GM19043 (cell line): ENCODE results near the gene TACR2.
"Not testable (repeated sequence)": the region's sequence is repeated elsewhere in the genome, so short reads cannot be mapped to it uniquely, and the experiment has no call there.

Source experiments
- ATAC-seq: cut with Tn5 transposase; IDR thresholded peaks from one replicate; pipeline ENCODE4 v1.9.1; 2021; ENCODE audit warnings: low read depth; ENCODE audit not compliant: unreplicated experiment

The TACR2 gene

DNA sequence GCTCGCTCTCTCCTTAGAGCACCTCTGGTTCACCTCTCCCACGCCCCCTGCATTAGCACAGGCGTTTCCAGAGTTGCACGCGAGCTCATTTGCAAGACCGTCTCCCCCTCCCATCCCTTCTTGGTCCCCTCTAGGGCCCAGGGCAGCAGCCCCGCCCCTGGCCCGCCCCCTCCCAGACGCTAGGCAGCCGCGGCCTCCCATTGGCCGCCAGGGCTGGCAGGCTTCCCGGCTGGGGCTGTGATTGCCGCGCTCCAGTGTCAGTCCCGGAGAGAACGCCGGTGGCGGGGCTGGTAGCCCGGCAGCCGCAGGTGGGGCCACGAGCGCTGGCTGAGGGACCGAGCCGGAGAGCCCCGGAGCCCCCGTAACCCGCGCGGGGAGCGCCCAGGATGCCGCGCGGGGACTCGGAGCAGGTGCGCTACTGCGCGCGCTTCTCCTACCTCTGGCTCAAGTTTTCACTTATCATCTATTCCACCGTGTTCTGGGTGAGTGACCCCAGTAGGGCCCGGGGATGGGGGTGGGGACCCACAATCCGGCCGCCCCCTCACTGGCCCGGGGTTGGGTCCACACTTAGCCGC is 34.6 kb upstream of the TACR2 start, which contains the start of gene TSPAN15:
TSS of gene TSPAN15 (plus strand) at position 257 of the 575 bp plus-strand sequence. CDS start at position 387, 130 bp downstream.
- peak; percentile 74 for ATAC-seq

DNA sequence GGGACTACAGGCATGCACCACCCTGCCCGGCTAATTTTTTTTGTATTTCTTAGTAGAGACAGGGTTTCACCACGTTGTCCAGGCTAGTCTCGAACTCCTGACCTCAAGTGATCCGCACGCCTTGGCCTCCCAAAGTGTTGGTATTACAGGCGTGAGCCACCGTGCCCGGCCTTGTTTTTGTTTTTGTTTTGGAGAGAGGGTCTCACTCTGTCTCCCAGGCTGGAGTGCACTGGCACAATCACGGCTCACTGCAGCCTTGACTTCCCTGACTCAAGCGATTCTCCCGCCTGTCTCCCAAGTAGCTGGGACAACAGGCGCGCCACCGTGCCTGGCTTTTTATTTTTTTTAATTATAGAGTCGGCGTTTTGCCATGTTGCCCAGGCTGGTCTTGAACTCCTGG is 33.7 kb upstream of the TACR2 start:
- ATAC-seq, result not testable (repeated sequence)

DNA sequence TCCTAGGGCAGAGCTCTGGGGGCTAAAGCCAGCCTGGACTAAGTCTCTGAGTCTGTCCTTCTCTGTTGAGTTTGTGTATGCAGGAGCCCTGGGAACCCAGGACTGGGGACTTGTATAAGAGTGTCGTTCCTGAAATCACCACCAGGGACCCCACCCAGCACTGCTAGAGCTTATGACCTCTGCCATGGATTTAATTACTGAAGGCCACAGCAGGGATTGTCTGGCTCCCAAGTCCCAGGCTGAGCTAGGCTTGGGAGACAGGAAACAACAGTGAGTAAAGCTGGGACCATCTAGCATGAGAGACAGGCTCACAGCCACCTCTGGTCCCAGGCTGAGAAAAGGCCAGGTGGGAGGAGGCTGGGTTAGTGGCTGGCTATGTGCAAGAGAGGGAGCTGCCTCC is 33.1 kb upstream of the TACR2 start:
- ATAC-seq, result no peak

DNA sequence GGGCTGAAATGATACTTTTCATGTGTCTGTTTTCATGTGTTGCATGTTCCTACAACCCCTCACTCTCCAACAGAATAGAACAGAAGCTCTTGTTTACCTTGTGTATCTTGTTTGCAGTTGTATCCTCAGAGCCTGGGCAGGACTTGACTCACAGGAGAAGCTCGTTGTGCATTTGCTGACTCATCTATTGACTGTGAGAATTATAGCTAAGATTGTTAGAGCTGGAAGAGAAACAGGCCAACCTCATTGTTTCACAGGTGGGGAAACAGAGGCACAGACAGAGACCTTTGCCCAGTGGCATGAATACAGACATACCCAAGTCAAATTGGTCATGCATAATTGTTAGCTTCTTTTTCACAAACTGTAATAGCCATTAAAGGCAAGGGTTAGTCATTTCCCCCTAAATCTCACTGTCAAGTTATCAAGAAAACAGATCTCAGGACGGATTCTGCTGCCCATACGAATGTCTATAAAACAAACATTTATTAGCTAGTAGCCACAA is 30.0 kb upstream of the TACR2 start:
- no peak for ATAC-seq

DNA sequence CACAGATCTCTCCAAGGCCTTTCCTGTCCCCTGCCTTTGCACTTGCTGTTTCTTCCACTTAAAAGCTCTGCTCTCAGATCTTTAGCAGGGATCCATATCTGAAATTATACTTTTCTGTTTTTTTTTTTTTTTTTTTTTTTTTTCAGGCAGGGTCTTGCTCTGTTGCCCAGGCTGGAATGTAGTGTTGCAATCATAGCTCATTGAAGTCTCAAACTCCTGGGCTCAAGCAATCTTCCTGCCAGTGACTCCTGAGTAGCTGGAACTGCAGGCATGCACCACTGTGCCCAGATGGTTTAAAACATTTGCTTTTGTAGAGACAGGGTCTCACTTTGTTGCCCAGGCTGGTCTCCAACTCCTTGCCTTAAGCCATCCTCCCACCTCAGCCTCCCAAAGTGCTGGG is 29.5 kb upstream of the TACR2 start:
- no peak for ATAC-seq

DNA sequence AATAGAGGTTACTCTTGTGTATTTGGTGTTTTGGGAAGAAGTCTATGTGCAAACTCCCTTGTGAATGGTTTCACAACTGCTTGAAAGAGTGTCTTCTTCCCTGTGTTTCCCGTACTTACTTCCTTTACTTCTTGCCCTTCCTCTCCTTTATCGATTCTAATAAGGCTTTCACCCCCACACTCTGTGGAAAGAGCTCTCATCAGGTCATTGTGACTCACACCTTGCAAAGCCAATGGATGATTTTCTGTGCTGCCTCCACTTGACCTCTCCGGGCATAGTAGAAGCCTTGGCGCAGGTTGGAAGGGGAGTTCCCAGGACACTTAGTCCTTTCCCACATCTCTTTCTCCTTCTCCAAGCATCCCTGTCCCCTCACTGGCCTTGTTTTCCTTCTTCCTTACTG is 28.3 kb upstream of the TACR2 start:
- ATAC-seq, result no peak

DNA sequence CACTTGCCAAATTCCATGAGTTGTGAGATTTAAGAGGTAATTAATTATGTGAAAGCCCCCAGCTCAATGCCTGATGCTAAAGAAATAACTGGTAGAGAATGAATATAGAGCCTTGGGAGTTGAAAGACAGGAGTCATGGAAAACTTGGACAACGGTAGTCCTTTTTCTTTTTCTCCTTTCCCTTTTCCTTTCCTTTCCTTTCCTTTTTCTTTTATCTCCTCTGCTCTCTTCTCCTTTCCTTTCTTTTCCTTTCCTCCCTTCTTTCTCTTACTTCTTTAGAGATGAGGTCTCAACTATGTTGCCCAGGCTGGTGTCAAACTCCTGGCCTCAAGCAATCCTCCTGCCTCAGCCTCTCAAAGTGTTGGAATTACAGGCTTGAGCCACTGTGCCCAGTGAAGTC is 26.6 kb upstream of the TACR2 start:
- no peak for ATAC-seq

DNA sequence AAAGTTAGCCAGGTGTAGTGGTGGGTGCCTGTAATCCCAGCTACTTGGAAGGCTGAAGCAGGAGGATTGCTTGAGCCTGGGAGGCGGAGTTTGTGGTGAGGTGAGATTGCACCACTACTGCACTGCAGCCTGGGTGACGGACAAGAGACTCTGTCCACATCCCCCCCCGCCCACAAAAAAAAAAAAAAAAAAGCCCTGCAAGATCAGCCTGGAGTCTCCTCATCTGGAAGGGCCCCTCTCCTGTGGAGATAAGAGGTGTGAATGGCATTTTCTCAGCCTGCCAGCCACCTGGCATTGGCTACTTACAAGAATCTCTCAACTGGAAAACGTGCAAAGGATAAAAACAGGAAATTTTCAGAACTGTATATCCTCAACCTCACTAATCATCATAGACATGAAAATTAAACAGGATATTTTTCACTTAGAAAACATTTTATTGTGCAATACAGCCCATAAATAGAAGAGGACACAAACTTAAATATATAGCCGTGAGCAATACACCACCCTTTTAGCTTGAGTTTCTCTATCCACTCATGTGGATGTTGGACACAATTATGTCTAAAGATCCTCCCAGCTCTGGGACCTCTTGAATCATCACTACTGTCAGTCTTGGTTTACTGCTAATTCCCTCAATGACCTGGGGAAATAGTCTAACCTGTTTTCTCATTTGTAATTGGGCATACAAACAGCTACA is 23.2 kb upstream of the TACR2 start:
- no peak for ATAC-seq

DNA sequence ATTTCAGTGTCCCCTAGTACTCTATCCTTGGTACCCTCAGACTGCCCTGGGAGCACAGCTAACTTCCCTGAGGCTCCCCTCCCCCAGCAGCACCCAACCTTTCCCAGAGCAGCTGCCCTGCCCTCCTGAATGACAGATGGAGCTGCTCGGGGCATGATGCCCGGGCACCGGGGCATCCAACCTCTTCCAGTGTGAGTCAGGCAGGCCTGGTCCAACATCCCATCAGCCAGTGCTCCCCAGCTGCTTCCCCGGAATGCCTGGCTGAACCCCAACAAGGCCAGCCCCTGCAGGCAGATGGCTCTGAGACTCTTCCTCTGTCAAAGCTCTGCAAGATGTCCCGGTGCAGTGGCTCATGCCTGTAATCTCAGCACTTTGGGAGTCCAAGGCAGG is 22.6 kb upstream of the TACR2 start:
- no peak for ATAC-seq

DNA sequence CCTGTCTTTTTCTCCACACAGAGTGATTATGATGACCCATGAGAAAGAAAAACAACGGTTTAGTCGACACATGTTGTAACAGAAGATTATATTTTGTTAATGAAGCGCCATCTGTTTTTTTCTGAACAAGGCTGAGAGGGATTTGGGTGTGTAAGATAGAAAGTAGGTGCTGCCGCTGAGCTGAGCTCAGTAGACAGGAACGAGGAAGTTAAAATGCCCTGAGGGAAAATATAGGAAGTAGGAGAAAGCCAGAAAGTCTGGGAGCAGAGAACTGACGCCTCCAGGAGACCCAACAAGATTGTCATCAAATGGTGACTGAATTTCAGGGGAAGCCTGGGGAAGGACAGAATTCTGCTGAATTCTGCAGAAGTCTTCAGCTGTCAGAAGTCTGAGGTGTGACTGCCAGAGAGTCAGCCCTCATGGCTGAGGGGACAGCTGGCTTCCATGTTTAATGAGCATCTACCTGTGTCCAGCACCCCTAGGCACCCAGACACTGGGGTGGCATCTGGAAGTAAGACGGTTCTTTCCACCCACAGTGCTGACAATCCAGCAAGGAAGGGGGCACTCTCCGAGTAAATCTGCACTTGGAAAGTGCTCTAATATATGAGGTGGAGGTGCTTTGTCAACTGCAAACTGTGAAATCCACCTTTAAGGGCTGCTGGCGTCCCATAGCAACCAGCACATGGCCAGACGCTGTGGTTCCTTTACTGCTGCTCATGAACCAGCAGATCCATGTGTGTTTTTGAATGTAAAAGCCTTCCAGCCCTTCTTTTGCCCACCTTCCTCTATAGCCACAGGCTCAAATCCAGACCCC is 22.0 kb upstream of the TACR2 start:
- ATAC-seq, result no peak

DNA sequence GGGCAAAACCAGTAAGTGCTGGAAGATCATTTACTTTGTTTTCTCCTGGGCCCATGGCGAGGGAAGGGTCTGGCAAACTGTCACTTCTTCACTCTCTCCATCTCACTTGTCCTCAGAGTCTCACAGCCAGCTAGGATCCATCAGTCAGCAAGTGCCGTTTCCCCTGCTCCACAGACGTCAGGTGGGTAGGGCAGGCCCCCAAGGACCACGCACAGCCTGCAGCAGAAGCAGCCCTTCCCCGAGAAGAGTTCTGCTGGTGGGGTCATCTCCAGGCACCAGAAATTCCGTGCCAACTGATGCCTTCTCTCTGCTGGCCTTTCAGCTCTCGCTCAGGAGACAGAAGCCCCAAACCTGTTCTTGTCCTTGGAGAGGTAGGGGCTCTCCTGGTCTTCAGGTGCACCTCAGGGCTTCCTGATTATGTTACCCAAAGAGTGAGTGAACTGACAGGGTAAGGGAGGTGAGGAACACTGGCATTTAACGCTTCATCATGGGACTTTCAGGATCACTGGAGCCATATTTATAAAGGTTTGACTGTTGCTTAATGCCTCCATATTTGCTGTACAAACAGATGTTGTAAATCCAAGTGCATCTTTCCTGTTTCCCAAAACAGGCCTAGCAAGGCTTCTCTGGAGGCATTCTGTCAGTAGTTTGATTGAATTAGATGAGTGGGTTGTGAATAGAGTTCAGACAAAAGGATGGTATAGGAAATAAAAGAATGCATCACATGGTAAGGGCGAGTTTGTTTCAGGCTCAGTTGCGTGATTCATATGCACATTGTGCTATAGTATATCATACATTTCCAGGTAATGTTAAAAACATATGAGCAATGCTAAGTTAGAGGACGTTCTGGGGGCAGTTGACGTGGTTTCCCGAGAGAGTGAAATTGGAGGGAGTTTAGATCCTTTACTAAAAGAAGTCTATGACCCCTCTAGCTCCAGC is 20.9 kb upstream of the TACR2 start:
- no peak for ATAC-seq

DNA sequence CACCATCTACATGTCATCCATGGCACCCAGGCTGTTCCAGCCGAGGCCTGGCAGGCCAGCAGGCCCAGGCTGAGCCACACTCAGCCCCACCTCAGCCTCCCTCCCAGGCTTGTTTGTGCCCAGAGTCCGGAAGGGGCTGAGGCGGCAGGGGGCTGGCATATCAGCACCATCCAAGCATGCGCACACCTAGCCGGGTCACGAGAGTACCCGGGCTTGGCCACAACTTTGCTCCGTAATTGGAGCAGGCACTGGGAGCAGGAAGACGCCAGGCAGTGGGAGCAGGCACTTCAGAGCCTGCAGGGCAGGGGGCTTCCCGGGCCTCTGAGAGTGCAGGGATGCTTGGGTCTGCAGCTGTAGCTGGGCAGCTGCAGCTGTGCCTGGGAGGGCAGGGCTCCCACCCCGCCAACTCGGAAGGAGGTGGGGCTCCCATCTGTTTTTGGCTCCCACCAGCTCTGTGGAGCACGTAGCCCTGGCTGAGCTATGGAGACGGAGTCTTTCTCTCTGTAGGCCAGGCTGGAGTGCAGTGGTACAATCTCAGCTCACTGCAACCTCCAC is 19.3 kb upstream of the TACR2 start:
- ATAC-seq, result no peak

DNA sequence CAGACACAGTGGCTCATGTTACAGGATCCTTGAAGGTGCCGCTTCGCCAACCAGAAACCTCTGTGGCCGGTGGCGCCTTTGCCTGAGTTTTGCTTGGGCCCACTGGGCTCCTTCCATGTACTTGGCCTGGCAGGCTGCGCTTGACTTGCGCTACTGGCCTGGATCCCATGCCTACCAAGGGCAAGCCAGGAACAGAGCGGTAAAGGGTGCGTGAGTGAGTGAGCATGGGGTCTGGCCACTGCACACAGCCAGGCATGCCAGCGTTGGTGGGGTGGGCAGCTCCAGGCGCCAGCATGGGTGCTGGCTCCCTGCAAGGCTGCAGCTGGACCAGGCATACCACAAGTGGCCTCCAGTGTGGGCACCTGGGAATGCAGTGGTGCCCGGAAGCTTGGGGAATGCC is 18.2 kb upstream of the TACR2 start:
- no peak for ATAC-seq

DNA sequence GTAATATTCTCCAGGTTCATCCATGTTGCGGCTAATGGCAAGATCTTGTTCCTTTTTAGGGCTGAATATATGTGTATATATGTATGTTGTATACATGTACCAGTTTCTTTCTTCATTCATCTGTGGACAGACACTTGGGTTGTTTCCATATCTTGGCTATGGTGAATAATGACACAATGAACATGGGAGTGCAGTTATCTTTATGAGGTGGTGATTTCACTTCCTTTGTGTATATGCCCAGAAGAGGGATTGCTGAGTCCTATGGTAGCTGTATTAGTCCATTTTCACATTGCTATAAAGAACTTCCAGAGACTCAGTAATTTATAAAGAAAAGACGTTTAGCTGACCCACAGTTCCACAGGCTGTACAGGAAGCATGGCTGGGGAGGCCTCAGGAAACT is 17.5 kb upstream of the TACR2 start:
- ATAC-seq, result no peak

DNA sequence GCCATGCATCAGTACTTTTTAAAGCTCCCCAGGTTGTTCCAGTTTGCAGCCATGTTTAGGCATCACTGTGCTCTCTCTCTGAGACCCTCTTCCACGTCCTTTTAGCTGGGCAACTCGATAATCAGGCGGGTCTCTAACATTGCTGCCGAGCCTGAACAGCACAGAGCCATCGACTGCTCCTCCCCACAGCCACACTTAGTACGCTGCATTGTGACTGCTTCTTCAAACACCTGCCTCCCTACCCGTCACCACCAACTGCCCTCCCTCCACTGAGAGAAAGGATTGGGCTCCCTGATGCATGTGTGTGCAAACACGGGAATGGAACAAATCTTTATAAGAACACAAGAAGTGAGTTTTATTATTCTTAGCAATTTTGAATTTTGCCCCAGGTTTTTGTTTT is 11.4 kb upstream of the TACR2 start:
- ATAC-seq, result no peak

DNA sequence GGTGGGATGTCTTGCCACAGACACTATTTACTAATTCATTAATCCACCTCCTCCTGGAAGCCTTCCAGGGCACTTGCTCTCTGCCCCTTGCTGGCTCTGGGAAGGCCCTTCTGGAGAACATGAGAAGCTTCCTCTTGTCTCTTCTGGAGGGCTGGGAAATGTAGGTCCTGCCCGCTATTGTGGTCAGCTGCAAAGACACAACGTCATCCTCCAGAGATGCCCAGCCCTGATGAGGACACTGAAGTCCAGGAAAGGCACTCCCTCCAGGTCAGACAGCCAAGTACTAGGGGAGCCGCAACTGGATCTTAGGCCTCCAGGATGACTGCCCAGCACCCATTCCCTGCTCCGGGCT is 9.6 kb upstream of the TACR2 start:
- no peak for ATAC-seq

DNA sequence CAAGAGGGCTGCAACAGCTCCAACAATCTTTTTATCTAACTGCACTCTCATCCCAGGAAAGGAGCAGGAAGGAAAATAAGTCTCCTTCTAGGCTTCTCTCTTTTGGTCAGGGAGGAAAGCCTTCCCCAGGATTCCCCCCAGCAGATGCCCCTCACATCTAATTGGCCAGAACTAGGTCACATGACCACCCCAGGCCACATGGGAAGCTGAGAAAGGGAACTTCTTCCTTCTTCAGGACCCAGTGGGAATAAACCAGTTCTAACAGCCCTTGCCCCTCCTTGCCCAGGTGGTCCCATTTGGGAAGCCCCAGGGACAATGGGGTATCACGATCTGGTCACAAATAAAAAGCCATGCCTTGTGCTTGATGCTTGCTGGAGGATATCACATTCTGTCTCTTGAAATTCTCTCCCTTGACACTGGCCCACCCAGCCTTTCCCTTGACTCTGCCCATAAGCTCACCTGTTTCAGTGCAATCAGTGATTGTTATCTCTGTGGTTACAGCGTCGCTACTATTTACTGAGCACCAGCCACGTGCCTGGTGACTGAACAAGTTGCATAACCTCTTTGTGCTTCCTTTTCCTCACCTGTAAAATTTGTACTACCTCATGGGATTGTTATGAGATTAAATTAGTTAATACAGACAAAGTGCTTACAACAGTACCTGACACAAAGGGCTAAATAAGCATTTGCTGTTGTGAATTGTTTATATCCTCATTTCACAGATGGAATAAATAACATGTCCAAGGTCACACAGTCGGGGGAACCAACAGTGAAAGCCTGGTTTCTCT is 9.0 kb upstream of the TACR2 start:
- ATAC-seq, result no peak

DNA sequence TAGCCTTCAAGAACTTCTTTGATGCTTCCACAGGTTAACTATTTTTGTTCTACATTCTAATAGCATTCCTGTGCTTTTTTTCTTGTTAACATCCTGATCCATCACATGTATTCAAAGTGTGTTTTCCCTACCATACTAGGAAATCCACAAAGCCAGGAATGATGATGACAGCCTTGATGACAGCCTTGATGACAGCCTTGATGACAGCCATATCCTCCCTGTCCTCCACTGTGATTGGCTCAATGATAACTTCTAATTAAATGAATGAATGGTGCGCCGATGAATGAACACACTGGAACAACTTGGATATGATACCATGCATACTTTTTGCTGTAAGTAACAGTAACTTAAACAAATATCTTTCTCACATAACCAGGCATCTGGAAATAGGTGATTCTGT is 8.3 kb upstream of the TACR2 start:
- ATAC-seq, result no peak

DNA sequence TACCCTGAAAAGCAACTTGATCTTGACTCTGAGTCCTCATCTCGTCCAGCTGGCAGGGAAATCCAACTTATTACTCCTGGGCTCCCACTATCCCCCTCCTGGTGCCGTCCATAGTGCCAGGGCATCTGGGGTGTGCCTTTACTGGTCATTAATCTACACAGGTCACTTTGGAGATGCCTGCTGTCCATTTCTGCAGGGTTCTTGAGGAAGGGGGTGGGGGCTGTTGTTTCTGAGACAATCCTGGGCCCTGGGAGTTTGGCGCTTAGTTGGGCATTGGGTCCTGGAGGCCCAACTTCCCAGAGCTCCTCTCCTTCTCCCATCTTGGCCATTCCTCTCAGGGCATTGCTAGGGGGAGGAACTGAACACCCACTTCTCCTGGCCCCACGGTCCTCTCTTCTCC is 6.0 kb upstream of the TACR2 start:
- ATAC-seq, result no peak
